GM18870 (cell line): ENCODE measurements around the gene HSPBAP1.
"Not testable (repeated sequence)": the region's sequence is repeated elsewhere in the genome, so short reads cannot be mapped to it uniquely, and the experiment has no call there.

Experiments used
- ATAC-seq: cut with Tn5 transposase; IDR thresholded peaks from one replicate; pipeline ENCODE4 v1.9.1; 2021; ENCODE audit warnings: moderate library complexity; ENCODE audit not compliant: unreplicated experiment

The HSPBAP1 gene

GRCh38 chr3:122786066-122786465 lies 7.6 kb downstream of the HSPBAP1 start:
- no peak for ATAC-seq

GRCh38 chr3:122785231-122785630 lies 8.4 kb downstream of the HSPBAP1 start:
- no peak for ATAC-seq

DNA sequence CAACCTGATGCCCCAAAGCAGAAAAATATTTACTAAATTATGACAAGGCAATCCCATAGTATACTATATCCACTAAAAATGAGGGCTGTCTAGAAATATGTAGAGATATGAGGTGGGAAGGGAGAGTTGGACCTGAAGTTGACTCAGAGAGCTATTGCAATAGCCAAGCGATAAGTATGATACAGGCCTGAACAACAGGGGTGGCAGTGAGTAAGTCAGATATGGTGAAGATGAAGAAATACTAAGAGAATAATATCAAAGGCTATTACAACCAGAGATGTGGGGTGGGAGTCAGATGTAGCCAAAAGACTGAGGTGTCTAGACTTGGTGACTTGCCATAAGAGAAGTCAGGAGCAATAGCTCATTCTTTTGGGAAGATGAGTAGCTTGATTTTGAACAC lies 9.2 kb downstream of the HSPBAP1 start:
- ATAC-seq: no peak

DNA sequence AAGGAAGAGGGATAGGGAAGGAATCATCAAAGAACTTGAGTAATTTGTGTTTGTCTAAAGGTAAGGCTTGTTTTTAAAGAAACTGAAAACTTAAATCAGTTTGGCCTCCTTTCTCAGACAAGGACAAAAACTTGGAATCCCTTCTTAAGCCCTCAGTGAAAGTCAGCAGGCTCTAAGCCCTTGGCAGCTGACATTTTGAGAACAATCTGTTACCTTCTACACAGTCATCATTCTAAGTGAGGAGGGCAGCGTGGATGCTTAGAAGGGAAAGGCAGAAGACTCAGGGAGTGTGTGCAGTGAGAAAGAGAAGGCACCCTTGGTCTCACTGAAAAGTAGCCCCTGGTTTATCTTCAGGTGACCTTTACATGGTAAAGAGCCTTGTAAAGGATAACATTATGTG lies 10.8 kb downstream of the HSPBAP1 start:
- ATAC-seq: no peak

GRCh38 chr3:122777563-122777962 lies 16.1 kb downstream of the HSPBAP1 start:
- no peak for ATAC-seq

- ATAC-seq: no peak
Measured at GRCh38 chr3:122776675-122777468, 16.8 kb downstream of the HSPBAP1 start.

- no peak for ATAC-seq
Measured at GRCh38 chr3:122774564-122774963, 19.1 kb downstream of the HSPBAP1 start.

DNA sequence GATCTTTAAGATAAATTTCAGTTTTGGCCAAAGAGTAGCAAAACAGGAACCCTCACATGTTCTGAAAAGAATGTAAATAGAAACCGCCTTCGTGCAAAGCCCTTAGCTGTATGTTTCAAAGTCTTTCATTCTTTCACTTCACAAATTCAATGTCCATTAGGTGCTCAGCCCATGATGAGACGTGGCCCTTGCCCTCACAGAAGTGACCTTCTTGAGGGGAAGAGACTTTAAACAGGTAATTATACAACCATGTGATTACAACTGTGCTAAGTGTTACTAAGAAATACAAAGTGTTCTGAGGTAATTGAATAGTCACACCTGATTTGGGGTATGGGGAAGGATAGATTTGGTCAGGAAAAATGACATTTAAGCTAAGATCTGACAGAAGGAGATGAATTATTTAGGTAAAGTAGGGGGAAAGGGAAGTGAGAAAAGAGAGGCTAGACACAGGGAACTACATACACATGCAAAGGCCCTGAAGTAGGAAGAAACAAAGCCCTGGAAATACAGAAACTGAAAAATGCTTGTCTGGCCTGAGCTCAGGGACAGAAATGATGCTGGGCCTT lies 19.6 kb downstream of the HSPBAP1 start:
- no peak for ATAC-seq

- no peak for ATAC-seq
Measured at GRCh38 chr3:122772827-122773226, 20.8 kb downstream of the HSPBAP1 start.

- no peak for ATAC-seq
Measured at GRCh38 chr3:122770521-122771202, 23.0 kb downstream of the HSPBAP1 start.

DNA sequence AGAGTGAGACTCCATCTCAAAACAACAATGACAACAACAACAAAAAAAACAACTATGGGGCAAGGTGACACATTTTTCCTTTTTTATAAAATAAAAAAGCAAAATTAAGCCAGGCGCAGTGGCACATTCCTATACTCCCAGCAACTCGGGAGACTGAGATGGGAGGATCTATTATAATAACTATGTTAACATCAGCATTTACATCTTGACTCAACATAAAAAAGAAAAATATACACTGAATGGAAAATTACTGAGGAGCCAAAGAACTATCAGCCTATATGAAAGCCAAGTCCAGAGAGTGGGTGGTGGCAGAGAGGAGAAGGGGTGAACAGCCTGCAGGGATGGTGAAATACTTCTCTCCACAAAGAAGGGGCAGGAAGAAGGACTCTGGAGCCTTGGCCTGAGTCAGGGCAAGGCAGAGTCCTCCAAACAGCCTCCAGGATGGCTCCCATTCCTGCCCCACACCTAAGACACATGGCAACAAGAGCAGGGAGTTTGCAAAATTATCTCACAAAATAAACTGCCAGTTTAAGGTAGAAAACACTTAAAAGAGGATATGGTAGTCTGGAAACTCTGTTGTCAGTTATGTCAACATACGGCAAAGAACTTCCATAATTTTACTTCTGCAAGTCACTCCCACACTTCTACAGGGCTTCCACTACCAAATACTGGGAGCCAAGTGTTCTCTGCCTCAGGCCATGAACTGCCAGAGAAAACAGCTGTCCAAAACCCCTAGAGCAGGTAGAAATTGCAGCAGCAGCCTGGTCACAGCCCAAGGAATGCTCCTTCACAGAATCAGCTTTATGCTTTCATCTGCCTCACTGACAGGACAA lies 25.9 kb downstream of the HSPBAP1 start:
- no peak for ATAC-seq

DNA sequence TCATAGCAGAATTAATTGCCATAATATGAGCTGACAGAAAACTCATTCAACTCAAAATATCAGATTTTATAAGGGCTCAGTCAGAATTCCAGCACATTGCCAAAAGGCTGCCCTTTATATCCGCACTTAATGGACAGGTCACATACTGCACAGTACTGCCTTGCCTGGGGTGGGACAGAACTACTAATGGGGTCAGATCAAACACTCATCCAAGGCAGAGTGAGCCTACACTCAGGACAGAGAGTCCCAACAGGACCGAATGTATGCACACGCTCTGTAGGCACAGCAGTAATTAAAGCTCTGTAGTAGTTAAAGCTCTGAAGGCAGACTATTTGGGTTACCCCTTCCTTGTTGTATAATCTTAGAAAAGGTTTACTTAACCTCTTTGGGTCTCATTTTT lies 27.2 kb downstream of the HSPBAP1 start:
- ATAC-seq: no peak

DNA sequence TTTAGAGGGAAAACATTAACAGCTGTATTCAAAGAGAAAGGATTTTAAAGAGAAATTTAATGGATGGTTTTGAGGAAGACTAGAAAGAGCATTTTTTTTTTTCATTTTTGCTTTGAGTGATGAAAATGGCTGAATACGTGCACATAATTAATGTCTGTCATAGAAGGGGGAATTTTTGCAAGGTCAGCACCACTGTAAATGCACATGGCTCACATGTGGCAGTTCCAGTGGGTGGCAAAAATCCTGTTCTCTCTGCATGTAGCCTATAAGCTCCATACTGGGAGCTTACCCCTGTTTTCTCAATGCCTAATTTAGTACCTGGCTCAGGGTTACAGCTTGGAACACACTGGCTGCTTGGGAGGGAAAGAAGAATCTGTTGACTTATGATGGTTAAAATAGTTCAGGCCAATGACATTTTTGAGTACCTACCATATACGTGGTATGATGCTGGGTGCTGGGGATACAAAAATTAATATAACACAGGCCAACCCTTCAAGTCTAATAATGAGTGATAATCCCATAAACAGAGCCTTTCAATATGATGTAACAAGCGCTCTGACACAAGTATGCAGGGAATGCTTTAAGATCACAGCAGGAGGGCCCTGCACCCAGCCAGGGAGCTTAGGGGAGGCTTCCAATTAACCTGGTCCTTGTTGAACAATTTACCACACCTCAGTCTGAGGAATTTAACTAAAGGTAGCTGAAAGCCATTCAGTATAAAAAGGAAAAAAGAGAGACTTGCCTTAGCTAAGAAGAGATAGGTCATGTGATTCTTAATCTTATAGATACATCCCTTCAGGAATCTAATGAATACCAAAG lies 33.0 kb downstream of the HSPBAP1 start:
- no peak for ATAC-seq

- no peak for ATAC-seq
Measured at GRCh38 chr3:122758877-122759560, 34.6 kb downstream of the HSPBAP1 start.

- ATAC-seq: no peak
Measured at GRCh38 chr3:122755491-122755890, 38.1 kb downstream of the HSPBAP1 start.

DNA sequence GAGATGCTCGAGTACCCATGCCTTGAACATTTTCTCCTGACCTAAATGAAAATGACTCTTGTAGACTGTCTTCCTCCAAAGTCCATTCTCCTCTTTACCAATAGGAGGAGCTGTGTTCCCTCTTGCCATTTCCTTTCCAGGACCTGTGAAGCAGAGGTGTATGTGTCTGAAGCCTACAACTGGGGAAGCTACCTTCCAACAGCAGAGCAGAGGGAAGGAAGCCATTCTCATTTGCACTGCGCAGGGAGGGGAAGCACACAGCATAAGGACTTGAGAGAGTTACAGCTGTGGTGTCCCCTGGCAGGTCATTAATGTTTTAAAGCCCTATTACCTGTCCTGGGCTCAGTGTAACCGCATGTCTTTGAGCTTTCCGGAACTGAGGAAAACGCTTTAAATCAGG lies 38.7 kb downstream of the HSPBAP1 start:
- ATAC-seq: peak; percentile 76

GRCh38 chr3:122748347-122748746 lies 45.3 kb downstream of the HSPBAP1 start:
- ATAC-seq: no peak

DNA sequence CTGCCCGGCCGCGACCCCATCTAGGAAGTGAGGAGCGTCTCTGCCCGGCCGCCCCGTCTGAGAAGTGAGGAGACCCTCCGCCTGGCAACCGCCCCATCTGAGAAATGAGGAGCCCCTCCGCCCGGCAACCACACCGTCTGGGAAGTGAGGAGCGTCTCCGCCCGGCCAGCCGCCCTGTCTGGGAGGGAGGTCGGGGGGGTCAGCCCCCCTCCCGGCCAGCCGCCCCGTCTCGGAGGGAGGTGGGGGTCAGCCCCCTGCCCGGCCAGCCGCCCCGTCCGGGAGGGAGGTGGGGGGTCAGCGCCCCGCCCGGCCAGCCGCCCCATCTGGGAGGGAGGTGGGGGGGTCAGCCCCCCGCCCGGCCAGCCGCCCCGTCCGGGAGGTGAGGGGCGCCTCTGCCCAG lies 46.3 kb downstream of the HSPBAP1 start:
- ATAC-seq: not testable (repeated sequence)

GRCh38 chr3:122745369-122746021 lies 48.1 kb downstream of the HSPBAP1 start:
- ATAC-seq: no peak
